Measurements from ENCODE around the gene SLC30A2.

SLC30A2 gene

DNA sequence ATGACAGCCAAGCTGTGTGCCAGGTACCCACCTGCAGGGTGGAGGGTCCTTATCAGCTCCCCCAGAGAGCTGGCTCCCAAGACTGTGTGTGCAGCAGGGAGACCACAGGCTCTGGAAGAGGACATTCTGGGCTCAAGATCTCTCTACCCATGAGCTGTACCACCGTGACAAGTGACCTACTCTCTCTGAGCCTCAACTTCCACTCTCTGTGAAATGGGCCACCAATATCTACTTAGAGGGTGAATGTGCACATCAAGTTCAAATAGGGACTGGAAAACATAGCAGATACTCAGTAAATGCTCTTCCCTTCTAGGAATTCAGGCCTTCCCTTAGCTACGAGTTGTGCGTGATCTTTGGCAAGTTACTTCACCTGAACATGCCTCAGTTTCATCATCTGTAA lies 1.5 kb downstream of the SLC30A2 start:
- H3K9ac ChIP-seq (ENCODE audit: low read length) = no peak overlapping the region
- TF ChIP-seq, protein P1, sequence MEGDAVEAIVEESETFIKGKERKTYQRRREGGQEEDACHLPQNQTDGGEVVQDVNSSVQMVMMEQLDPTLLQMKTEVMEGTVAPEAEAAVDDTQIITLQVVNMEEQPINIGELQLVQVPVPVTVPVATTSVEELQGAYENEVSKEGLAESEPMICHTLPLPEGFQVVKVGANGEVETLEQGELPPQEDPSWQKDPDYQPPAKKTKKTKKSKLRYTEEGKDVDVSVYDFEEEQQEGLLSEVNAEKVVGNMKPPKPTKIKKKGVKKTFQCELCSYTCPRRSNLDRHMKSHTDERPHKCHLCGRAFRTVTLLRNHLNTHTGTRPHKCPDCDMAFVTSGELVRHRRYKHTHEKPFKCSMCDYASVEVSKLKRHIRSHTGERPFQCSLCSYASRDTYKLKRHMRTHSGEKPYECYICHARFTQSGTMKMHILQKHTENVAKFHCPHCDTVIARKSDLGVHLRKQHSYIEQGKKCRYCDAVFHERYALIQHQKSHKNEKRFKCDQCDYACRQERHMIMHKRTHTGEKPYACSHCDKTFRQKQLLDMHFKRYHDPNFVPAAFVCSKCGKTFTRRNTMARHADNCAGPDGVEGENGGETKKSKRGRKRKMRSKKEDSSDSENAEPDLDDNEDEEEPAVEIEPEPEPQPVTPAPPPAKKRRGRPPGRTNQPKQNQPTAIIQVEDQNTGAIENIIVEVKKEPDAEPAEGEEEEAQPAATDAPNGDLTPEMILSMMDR (IDR thresholded peaks at IDR 0.05; ENCODE audit: low read length) = no peak
- TF ChIP-seq EZH2 (optimal IDR thresholded peaks at IDR 0.05; ENCODE audit: low read depth, low read length) (no peak), EZH2phosphoT487 (IDR thresholded peaks at IDR 0.05; ENCODE audit: low read length) (no peak)
- no peaks in the 10 kb centered on the region for H4K20me1 ChIP-seq (ENCODE audit: insufficient read depth, low read length)
- no peak overlapping the region for H2AFZ ChIP-seq (ENCODE audit: low read length)
- DNase-seq = no peak
- peaks cover 88% of the 10 kb centered on the region for H3K27me3 ChIP-seq (replicated peaks; ENCODE audit: insufficient read depth, low read length)
- H3K27ac ChIP-seq (ENCODE audit: low read length) = no peak overlapping the region
- no peaks in the 10 kb centered on the region for H3K79me2 ChIP-seq (ENCODE audit: low read length)
- no peak overlapping the region for H3K4me3 ChIP-seq (ENCODE audit: low read length)
- H3K36me3 ChIP-seq (replicated peaks; ENCODE audit: insufficient read depth, low read length) = no peaks in the 10 kb centered on the region
- no peaks in the 10 kb centered on the region for H3K9me3 ChIP-seq (replicated peaks; ENCODE audit: insufficient read depth, low read length)
- H3K4me2 ChIP-seq (ENCODE audit: low read depth, low read length) = no peak overlapping the region
- no peaks in the 10 kb centered on the region for H3K4me1 ChIP-seq (ENCODE audit: low read length)
- H3F3A ChIP-seq (ENCODE audit: insufficient read depth, low read length) = no peaks in the 10 kb centered on the region
- H3K9me2 ChIP-seq (replicated peaks; ENCODE audit: insufficient read depth, low read length) = no peaks in the 10 kb centered on the region

DNA sequence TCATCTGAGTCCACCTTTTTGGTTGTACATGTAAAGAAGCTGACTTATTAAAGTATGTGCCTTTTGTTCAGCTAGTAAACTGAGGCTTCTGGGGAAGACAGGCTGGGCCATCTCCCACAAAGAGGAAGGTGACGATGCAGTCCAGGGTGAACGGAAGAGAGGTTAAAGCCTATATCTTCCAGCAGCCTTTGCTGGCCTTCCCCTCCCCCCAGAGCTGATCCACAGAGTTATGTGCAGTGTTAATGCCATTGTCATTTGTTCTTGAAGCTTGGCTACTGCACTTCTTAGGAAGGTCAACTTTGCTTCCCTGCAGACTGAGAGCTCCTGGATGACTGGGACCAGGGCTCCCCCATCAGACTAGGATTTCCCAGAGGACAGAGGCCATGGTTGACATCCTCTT lies 2.2 kb downstream of the SLC30A2 start:
- Histone ChIP-seq H3K9me2 (replicated peaks; ENCODE audit: insufficient read depth, low read length) (no peaks in the 10 kb centered on the region), H3K4me2 (ENCODE audit: low read depth, low read length) (no peak overlapping the region), H3K27me3 (replicated peaks; ENCODE audit: insufficient read depth, low read length) (peaks cover 85% of the 10 kb centered on the region), H3K27ac (ENCODE audit: low read length) (no peak overlapping the region), H3K9ac (ENCODE audit: low read length) (no peak overlapping the region), H3K4me3 (ENCODE audit: low read length) (no peak overlapping the region), H2AFZ (ENCODE audit: low read length) (no peak overlapping the region), H3K4me1 (ENCODE audit: low read length) (no peaks in the 10 kb centered on the region), H3F3A (ENCODE audit: insufficient read depth, low read length) (no peaks in the 10 kb centered on the region), H3K9me3 (replicated peaks; ENCODE audit: insufficient read depth, low read length) (no peaks in the 10 kb centered on the region), H3K36me3 (replicated peaks; ENCODE audit: insufficient read depth, low read length) (no peaks in the 10 kb centered on the region), H3K79me2 (ENCODE audit: low read length) (no peaks in the 10 kb centered on the region), H4K20me1 (ENCODE audit: insufficient read depth, low read length) (no peaks in the 10 kb centered on the region)
- TF ChIP-seq EZH2 (optimal IDR thresholded peaks at IDR 0.05; ENCODE audit: low read depth, low read length) (no peak), EZH2phosphoT487 (IDR thresholded peaks at IDR 0.05; ENCODE audit: low read length) (no peak)
- TF ChIP-seq, protein P1 (IDR thresholded peaks at IDR 0.05; ENCODE audit: low read length) = no peak
- DNase-seq = no peak

DNA sequence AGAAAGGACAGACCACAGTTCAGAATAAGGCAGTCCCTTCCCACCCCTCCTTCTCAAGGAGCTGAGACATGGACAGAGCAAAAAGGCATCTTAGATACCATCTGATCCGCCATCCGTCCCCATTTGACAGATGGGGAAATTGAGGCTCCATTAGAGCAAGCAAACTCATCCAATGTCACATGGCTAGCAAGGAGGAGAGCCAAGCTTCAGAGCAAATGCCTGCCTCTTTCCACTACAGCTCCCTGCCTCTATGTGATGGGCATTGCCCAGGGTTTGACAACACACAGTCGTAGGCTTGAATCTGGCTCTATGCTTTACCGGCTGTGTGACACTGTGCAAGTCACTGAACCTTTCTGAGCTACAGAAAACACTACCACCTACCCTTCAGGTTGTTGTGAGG lies 3.9 kb downstream of the SLC30A2 start:
- Histone ChIP-seq H3K9me2 (replicated peaks; ENCODE audit: insufficient read depth, low read length) (no peaks in the 10 kb centered on the region), H2AFZ (ENCODE audit: low read length) (no peak overlapping the region), H3K27me3 (replicated peaks; ENCODE audit: insufficient read depth, low read length) (peaks cover 70% of the 10 kb centered on the region), H3K4me3 (ENCODE audit: low read length) (no peak overlapping the region), H3K4me2 (ENCODE audit: low read depth, low read length) (no peak overlapping the region), H3K79me2 (ENCODE audit: low read length) (no peaks in the 10 kb centered on the region), H3K4me1 (ENCODE audit: low read length) (no peaks in the 10 kb centered on the region), H3K9me3 (replicated peaks; ENCODE audit: insufficient read depth, low read length) (no peaks in the 10 kb centered on the region), H4K20me1 (ENCODE audit: insufficient read depth, low read length) (no peaks in the 10 kb centered on the region), H3F3A (ENCODE audit: insufficient read depth, low read length) (no peaks in the 10 kb centered on the region), H3K36me3 (replicated peaks; ENCODE audit: insufficient read depth, low read length) (no peaks in the 10 kb centered on the region), H3K27ac (ENCODE audit: low read length) (no peak overlapping the region), H3K9ac (ENCODE audit: low read length) (no peak overlapping the region)
- no peak for DNase-seq
- TF ChIP-seq, protein P1 (IDR thresholded peaks at IDR 0.05; ENCODE audit: low read length) = no peak
- TF ChIP-seq EZH2 (optimal IDR thresholded peaks at IDR 0.05; ENCODE audit: low read depth, low read length) (no peak), EZH2phosphoT487 (IDR thresholded peaks at IDR 0.05; ENCODE audit: low read length) (no peak)

Data from MM.1S (cell line).